ENCODE measurements around the gene HDGFL3.

The HDGFL3 gene

GRCh38 chr15:83108266-83109219 lies 99.1 kb downstream of the HDGFL3 start:
- TF ChIP-seq NFRKB (IDR thresholded peaks at IDR 0.05) = no peak
- TF ChIP-seq ARNT (IDR thresholded peaks at IDR 0.05) = no peak
- TF ChIP-seq CTBP1 (IDR thresholded peaks at IDR 0.05; ENCODE audit: borderline replicate concordance) = no peak
- TF ChIP-seq FOXM1 (IDR thresholded peaks at IDR 0.05; ENCODE audit: borderline replicate concordance) = no peak
- TF ChIP-seq L3MBTL2 (conservative IDR thresholded peaks at IDR 0.05) = no peak
- no peak for DNase-seq (ENCODE audit: extremely low spot score)
- CTCF ChIA-PET = interaction anchor here (0.6 kb wide), 1 partner anchor 21 kb away, joined by 3 read pairs; no protein-coding TSS in a partner anchor
- POLR2A ChIA-PET = interaction anchor here (0.9 kb wide), 1 partner anchor 99 kb away, joined by 4 read pairs; the partner anchor contains the start of gene HDGFL3

DNA sequence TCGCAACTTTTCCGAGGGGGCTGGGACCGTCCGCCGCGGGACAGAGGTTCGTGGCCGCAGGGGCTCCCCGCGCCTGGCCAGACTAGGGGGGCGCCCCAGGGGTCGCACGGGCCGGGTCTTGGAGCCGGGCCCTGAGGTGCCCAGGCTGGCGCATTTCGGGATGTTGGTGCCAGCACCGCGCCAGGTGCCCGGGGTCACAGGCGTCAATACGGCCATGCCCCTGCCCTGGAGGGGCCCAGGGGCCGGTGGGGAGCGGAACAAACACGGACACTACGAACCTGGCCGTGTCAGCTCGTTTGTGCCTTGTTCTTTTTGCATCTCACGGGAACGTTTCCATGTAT lies 99.8 kb downstream of the HDGFL3 start:
- CTCF ChIA-PET = no interaction called here
- POLR2A ChIA-PET = no interaction called here
- no peak for DNase-seq (ENCODE audit: extremely low spot score)
- TF ChIP-seq NFRKB (IDR thresholded peaks at IDR 0.05) (no peak), SUZ12 (IDR thresholded peaks at IDR 0.05) (no peak), CTBP1 (IDR thresholded peaks at IDR 0.05; ENCODE audit: borderline replicate concordance) (no peak), BHLHE40 (IDR thresholded peaks at IDR 0.05; ENCODE audit: borderline replicate concordance) (no peak), ZNF384 (IDR thresholded peaks at IDR 0.05) (no peak), FOXM1 (IDR thresholded peaks at IDR 0.05; ENCODE audit: borderline replicate concordance) (no peak), ARNT (IDR thresholded peaks at IDR 0.05) (no peak), LEF1 (IDR thresholded peaks at IDR 0.05; ENCODE audit: borderline replicate concordance) (no peak), HDGF (IDR thresholded peaks at IDR 0.05; ENCODE audit: borderline replicate concordance) (no peak), ELF4 (IDR thresholded peaks at IDR 0.05) (no peak), FOXA1 (IDR thresholded peaks at IDR 0.05) (no peak)

- POLR2A ChIA-PET = interaction anchor here (1.5 kb wide), 1 partner anchor 40 kb away, joined by 6 read pairs; the partner anchor contains the start of gene BTBD1
- CTCF ChIA-PET = interaction anchor here (1.4 kb wide), 1 partner anchor 13 kb away, joined by 4 read pairs; no protein-coding TSS in a partner anchor
- TF ChIP-seq FOXM1 (IDR thresholded peaks at IDR 0.05; ENCODE audit: borderline replicate concordance) (peak; percentile 60), SUZ12 (IDR thresholded peaks at IDR 0.05) (no peak), PKNOX1 (IDR thresholded peaks at IDR 0.05) (no peak), TARDBP (IDR thresholded peaks at IDR 0.05) (no peak), ZNF384 (IDR thresholded peaks at IDR 0.05) (no peak), LEF1 (IDR thresholded peaks at IDR 0.05; ENCODE audit: borderline replicate concordance) (peak; percentile 67; the same call in 1 of the 2 replicates), SP1 (IDR thresholded peaks at IDR 0.05) (no peak), L3MBTL2 (conservative IDR thresholded peaks at IDR 0.05) (no peak)
- DNase-seq (ENCODE audit: extremely low spot score) = peak; percentile 48
Observed at GRCh38 chr15:83106994-83107840, 100.4 kb downstream of the HDGFL3 start, which contains the start of gene TM6SF1. Gene TM6SF1, plus strand, starts transcription at chr15:83107645. Its CDS starts 36 bp downstream, at chr15:83107681.

DNA sequence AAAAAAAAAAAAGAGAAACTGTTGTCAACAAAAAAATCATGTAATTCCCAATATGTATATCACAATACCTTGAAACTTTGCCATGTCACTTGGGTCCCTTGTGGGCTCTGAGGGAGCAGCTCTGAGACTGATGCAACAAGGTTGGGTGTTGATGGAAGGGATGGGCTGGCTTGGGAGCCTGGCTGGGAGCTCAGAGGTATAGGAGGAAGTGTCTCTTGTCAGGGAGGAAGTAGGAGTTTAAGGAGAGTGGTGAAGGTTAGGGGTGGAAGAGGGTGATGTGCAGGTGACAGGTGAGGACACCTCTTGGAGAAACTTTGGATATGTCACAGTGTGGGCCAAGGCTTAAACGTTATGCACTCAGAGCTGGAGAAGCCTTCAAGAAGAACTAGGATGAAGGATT lies 102.2 kb downstream of the HDGFL3 start:
- no peak for DNase-seq (ENCODE audit: extremely low spot score)

DNA sequence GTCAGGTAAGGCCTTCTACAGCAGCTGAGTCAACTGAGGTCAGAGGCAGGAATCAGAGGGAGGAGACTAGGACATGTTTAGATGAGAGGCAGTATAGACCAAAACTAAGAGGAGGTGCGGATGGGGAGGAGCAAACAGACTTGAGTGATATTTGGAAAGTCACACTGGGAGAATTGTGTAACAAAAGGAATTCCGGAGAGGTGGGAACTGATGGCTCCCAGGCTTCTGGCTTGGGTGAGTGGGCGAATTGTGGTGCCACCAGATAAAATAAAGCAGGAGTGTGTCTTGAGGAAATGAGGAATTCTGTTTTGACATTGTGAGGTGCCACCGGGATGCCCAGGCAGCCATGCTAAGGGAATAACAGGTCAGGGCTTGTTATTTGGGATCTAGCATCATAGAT lies 103.5 kb downstream of the HDGFL3 start:
- DNase-seq (ENCODE audit: extremely low spot score) = no peak
- TF ChIP-seq BHLHE40 (IDR thresholded peaks at IDR 0.05; ENCODE audit: borderline replicate concordance) = no peak
- ChIA-PET CTCF (no interaction called here), POLR2A (no interaction called here)

More for the DNA sequence above, 102.2 kb downstream of the HDGFL3 start:
- POLR2A ChIA-PET = interaction anchor here (0.6 kb wide), 1 partner anchor 39 kb away, joined by 3 read pairs; no protein-coding TSS in a partner anchor
- CTCF ChIA-PET = no interaction called here
- TF ChIP-seq TARDBP (IDR thresholded peaks at IDR 0.05) (no peak), ZNF384 (IDR thresholded peaks at IDR 0.05) (no peak), FOXM1 (IDR thresholded peaks at IDR 0.05; ENCODE audit: borderline replicate concordance) (no peak), LEF1 (IDR thresholded peaks at IDR 0.05; ENCODE audit: borderline replicate concordance) (no peak), PKNOX1 (IDR thresholded peaks at IDR 0.05) (no peak), FOXK2 (IDR thresholded peaks at IDR 0.05) (no peak), SP1 (IDR thresholded peaks at IDR 0.05) (no peak), HDGF (IDR thresholded peaks at IDR 0.05; ENCODE audit: borderline replicate concordance) (no peak), ARNT (IDR thresholded peaks at IDR 0.05) (no peak), BHLHE40 (IDR thresholded peaks at IDR 0.05; ENCODE audit: borderline replicate concordance) (no peak)

GRCh38 chr15:83102346-83102745 lies 105.3 kb downstream of the HDGFL3 start:
- CTCF ChIA-PET = no interaction called here
- TF ChIP-seq BHLHE40 (IDR thresholded peaks at IDR 0.05; ENCODE audit: borderline replicate concordance) = no peak
- no peak for TF ChIP-seq FOXM1 (IDR thresholded peaks at IDR 0.05; ENCODE audit: borderline replicate concordance)
- no peak for TF ChIP-seq SUZ12 (IDR thresholded peaks at IDR 0.05)
- no peak for TF ChIP-seq LEF1 (IDR thresholded peaks at IDR 0.05; ENCODE audit: borderline replicate concordance)
- TF ChIP-seq ARNT (IDR thresholded peaks at IDR 0.05) = no peak
- no peak for TF ChIP-seq FOXA1 (IDR thresholded peaks at IDR 0.05)
- TF ChIP-seq TARDBP (IDR thresholded peaks at IDR 0.05) = no peak
- TF ChIP-seq SP1 (IDR thresholded peaks at IDR 0.05) = no peak
- no peak for TF ChIP-seq FOXK2 (IDR thresholded peaks at IDR 0.05)
- TF ChIP-seq PKNOX1 (IDR thresholded peaks at IDR 0.05) = no peak
- no peak for TF ChIP-seq HDGF (IDR thresholded peaks at IDR 0.05; ENCODE audit: borderline replicate concordance)
- TF ChIP-seq CTBP1 (IDR thresholded peaks at IDR 0.05; ENCODE audit: borderline replicate concordance) = no peak
- no peak for TF ChIP-seq NFRKB (IDR thresholded peaks at IDR 0.05)
- no peak for TF ChIP-seq ZNF384 (IDR thresholded peaks at IDR 0.05)
- TF ChIP-seq L3MBTL2 (conservative IDR thresholded peaks at IDR 0.05) = no peak
- TF ChIP-seq ELF4 (IDR thresholded peaks at IDR 0.05) = no peak
- DNase-seq (ENCODE audit: extremely low spot score) = no peak
- POLR2A ChIA-PET = no interaction called here
